Skin of body (tissue), 2 donors: ENCODE measurements around the gene GPS2. TPM values are rescaled to one million over a fixed set of nuclear protein-coding genes. Genes with fewer than 3 reads are reported as not detected.
"Not testable (repeated sequence)": the region's sequence is repeated elsewhere in the genome, so short reads cannot be mapped to it uniquely, and the experiment has no call there.

ENCODE experiments used
- DNase-seq: peaks from one replicate; lab custom pipeline; 2025; lab: John Stamatoyannopoulos, UW
- total RNA-seq: library from RNA; depleted of rRNA; stranded (reverse); fragments of >200 nt; gene quantifications from one replicate; pipeline ENCODE4 v1.2.3, GENCODE V29; 2014

Gene GPS2
- total RNA-seq, 1 donor from 2014 or later: 17.2 TPM

DNA sequence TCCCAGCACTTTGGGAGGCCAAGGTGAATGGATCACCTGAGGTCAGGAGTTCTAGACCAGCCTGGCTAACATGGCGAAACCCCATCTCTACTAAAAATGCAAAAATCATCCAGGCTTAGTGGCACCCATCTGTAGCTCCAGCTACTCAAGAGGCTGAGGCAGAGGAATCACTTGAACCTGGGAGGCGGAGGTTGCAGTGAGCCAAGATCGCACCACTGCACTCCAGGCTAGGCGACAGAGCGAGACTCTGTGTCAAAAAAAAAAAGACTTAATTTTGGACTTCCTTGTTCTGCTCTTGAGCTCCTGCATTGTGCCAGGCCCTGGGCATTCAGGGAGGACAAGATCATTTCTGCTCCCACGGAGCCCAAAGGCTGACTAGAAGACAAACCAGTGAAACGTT, 22.4 kb upstream of the GPS2 start:
- DNase-seq: not testable (repeated sequence)

DNA sequence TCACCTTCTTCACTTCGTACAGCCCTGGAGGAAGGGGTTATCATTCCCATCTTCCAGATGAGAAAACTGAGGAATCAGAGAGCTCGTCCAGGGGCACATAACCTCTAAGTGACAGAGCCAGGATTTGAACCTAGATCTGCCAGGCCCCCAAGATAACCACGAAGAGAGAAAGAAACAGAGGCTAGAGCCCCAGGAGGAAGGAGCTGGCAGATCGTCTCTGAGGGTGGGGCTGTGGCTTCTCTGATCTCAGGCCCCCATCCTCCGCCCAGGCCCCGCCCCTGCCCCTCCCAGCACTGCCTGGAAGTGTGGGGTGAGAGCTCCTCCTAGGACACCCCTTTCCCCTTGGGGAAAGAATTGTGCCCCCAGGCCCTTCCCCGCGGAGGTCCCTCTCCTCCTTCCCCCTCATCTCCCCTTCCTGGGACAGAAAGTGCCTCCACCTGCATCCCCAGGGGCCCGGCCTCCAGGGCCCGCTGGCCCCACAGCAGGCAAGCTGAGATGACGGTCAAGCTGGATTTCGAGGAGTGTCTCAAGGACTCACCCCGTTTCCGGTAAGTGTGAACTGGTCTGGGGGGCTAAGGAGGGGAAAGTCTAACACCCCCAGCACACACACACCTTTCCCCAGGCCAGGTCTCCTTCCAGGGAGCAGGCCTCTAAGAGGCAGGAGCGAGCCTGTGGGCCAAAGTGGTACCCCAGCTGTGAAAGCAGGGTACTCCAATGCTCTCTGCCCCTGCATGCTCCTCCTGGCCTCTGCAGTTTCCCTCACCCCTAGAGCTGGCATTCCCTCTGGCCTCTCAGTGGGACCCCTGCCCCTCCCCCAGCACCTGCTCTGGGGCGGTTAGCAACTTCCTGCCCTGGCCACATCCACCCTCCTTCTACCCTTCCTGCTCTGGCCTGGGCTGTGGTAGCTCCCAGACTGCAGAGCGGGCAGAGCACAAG, 21.3 kb upstream of the GPS2 start, which contains the start of gene ACAP1:
Gene ACAP1, plus strand, starts transcription at position 290 of the 936 bp plus-strand sequence. Its CDS starts 206 bp downstream, at position 496.
- DNase-seq: no peak

DNA sequence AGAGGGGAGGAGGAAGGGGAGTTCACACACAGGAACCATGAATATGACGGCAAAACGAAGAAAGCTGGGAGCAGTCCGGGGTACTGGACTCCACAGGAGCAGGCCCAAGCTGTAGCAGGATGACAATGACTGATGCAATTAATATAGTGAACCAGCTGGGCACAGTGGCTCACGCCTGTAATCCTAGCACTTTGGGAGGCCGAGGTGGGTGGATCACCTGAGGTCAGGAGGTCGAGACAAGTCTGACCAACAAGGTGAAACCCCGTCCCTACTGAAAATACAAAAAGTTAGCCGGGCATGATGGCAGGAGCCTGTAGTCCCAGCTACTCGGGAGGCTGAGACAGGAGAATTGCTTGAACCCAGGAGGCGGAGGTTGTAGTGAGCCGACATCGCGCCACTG, 20.6 kb upstream of the GPS2 start:
- not testable (repeated sequence) for DNase-seq

DNA sequence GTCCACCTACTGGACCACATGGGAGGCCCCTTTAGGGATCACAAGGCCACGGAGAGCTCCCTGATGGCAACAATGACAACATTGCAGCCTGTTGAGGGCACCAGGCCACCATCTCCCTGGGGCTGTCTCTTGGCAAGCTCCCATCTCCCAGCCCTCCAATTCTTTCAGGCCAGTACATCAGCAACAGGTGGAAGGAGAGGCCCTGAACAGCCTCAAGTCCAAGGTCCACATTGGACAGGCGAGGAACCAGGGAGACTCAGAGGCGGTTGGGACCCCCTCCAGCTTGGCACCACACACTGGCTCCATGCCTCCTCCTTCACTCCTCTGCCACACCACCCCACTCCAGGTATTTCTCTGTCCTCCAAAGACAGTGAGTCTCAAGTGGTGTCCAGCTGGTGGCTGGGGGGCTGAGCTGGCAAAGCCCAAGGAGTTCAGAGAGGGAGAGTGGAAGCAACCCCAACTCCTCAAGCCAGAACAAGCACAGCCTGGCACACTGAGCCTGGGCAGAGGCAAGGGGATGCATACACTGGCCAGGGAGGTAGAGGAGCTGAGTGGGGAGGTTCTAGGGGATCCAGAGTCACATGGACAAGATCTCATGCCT, 19.9 kb upstream of the GPS2 start:
- DNase-seq: no peak

DNA sequence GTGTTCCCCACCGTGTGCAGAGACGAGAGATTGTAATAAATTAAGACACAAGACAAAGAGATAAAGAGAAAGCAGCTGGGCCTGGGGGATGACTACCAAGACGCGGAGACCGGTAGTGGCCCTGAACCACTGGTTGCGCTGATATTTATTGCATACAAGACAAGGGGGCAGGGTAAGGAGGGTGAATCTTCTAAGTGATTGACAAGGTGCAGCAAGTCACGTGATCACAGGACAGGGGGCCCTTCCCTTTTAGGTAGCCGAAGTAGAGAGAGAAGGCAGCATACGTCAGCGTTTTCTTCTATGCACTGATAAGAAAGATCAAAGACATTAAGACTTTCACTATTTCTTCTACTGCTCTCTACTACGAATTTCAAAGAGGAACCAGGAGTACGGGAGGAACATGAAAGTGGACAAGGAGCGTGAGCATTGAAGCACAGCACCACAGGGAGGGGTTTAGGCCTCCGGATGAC, 17.5 kb upstream of the GPS2 start:
- not testable (repeated sequence) for DNase-seq

DNA sequence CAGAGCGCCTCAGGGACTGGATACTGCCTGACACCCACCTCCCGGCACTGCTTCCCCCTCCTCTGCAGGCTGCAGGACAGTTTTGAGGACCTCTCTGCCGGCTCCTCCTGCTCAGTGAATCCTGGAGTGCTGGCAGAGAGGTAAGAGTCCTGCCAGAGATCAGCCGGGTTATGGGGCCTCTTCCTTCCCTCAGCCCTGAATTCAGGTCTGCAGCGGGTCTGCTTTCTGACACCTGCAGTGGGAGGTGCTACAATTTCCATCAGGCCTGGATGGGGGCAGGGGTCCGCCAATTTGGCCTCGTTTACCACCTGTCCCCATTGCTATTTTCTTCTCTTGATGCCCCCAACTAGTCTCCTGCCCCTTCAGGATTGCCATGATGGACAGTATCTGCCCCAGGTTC, 17.0 kb upstream of the GPS2 start:
- no peak for DNase-seq

DNA sequence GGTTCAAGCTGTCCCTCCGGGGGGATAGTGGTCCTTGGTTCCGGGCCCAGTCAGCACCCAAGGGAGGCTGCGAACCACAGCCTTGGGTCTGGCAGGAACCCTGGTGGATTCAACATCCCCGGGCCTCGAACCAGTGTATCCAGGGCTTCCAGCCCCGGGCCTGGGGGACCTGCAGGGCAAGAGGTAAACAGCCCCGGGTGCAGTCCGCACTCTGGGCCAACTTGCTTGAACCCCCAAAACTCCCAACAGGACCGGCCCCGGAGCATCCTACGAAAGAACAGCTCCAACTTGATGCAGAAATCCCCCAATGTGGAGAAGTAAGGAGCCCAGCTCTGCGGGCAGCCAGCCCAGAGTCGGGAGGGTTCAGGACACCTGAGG, 15.5 kb upstream of the GPS2 start:
- DNase-seq: no peak

DNA sequence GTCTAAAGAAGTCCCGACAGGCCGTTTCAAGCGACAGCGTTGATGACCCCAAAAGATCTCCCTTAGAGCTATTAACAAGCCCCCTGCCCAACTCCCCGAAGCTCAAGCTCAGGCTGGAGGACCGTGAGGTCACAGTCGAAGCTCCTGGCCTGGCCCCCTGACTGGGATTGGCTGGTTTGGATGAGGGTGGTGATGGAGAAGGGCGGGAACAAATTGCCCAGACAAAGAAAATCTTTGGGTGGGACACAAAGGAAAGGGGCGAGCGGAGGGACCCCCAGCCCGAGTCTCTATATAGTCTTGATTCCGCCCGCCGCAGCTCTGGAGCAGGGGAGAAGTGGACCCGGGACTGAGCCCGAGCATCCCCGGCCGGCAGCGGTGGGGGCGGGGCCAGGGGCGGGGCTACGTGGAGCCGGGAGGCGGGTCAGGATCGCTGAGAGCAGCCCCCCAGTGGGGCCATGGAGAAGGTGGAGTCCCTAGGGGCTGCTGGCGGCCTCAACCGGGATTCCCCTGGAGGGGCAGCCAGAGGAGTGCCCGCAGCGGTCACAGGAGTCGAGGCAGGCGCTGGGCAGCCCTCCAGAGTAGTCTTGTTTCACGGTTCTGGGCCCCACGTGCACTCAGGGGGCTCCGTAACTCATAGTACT, 15.0 kb upstream of the GPS2 start:
- peak; percentile 93 for DNase-seq

DNA sequence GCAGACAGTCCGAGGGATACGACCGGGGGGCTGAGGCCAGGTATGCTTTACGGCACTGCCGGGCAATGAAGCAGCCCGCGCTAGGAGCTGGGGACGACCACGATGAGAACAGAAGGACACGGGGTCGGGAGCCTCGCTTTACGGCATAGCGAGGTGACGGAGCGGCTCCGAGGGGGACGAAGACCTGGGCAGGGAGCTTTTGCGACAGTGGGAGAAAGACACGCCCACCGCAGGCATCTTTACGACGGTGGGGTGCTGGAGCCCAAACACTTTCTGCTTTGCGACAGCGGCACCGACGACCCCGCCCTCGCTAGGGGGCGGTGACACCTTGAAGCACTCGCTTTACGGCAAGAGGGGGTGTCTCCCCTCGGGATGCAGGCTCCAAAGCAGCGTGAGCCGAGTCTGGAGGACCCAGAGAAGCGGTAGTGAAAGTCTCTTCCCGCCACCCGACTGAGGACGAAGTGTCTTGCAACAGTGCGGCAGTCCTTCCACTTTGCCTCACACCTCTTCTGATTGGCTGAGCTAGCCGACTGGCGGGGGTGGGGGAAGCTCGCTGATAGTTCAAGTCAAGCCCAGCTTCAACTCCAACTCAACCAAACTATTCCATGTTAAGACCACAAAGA, 14.3 kb upstream of the GPS2 start:
- DNase-seq: peak; percentile 98

DNA sequence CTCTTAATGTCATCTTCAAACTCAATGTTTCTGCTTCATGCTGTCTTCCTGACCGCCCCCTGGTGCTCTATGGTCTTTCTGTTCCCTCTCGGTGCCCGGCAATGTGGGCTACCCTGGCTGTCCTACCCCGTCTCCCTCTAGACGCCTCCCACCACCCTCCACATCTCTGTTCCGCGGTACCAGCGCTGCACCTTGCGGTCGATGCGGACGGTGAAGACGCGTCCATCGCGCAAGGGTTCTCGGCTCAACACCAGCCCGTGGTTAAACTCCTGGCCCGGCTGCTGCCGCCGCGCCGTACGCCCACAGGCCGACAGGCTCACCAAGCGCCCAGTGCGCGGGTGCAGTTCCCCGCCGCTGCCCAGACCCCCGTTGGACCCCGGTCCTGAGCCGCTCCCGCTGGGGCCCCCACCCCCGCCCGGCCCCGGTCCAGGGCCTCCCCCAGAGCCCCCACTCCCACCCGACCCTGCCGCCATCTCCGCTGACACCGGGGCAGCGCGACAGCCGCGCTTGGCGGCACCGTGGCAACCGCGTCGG, 13.7 kb upstream of the GPS2 start, which contains the start of gene NEURL4:
Gene NEURL4, minus strand, starts transcription at position 496 of the 534 bp plus-strand sequence. Its CDS starts 23 bp downstream, at position 473.
- no peak for DNase-seq

DNA sequence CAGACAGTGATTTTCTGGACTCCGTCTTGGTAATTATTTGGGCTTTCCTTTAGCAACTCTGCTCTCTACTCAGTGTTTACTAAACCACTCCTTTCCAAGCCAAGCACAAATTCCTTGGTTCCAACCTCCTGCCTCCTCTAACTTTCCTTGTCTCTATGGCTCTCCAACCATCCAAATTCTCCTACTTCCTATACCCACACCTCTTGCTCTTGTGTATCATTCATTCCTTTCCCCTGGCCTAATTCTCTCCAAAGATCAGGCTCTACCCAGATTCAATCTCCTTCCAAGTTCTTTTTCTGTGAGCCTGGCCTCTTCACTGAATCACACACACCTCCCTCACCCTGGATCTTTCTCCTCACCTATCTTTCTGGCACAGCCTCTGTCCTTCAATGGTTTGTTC, 12.8 kb upstream of the GPS2 start:
- DNase-seq: no peak

DNA sequence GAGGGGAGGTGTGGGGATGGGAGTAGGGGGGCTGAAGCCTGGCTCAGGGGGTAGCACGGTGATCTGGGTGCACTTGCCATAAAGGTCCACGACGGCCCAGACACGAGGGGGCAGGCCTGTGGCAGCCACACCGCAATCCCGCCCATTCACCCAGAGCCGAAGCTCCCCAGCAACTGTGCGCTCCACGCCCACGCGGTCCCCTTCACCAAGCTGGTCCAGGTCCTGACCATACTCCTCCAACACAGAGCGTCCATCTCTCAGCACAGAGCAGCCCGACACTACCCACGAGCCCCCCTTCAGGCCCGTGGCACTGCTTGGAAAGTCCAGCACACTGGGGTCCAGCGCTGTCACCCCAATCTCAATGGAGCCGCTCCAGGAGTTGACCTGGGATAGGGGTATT, 12.3 kb upstream of the GPS2 start:
- DNase-seq: no peak

DNA sequence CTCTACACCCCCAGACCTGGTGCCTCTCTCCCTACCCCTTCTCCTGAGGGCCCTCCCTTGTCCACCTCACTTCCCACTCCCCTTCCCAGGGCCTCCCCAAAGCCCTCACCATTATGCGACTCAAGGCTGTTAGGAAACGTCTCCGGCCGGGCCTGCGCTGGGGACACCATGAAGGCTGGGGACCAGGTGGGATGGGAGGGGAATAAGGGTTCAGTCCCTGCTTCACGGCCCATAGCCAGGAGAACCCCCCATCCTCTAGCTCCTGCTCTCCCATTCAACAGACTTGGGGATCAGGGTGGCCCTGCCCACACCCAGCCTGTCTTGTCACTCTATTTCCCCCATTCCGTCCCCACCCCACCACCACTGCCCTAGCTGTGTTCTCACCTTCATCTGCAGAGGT, 11.9 kb upstream of the GPS2 start:
- DNase-seq: no peak

DNA sequence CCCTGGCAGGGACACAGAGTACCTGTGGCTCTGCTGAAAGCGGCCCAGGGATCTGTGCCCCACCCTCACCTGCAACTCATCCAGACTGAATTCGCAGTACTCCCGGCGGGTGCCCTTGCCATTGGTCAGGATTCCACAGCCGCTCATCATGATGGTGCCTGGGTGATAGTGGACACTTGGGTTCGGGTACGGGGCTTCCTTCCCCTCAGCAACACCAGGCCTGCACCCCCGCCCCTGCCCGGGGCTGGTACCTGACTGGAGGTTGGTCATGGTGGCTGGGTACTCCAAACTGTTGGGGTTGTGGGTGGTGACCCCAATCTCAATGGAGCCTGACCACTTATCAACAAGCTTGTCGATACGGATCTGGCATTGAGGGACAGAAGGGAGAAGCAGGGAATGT, 11.0 kb upstream of the GPS2 start:
- no peak for DNase-seq

DNA sequence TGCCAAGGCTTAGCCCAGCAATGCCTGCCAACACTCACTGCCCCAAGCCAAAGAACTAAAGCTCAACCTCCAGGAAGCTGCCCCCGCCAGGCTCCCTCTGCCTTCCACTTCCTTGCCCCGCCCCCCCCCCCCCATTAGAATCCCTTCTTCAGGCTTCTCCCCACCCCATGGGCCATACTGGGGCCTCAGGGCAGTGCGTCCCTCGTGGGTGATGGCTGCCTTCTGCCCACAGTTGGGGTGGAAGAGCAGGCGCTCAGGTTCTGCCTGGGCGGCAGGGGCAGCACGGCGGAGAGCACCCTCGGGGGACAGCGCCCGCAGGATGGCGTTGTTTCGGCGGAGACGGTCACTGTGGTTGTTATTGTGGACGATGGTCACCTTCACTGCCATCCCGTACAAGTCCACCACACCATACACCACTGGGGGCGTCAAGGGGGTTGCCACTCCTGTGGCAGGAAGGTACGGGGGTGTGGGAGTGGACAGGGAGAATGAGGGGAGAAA, 9.9 kb upstream of the GPS2 start:
- DNase-seq: no peak

DNA sequence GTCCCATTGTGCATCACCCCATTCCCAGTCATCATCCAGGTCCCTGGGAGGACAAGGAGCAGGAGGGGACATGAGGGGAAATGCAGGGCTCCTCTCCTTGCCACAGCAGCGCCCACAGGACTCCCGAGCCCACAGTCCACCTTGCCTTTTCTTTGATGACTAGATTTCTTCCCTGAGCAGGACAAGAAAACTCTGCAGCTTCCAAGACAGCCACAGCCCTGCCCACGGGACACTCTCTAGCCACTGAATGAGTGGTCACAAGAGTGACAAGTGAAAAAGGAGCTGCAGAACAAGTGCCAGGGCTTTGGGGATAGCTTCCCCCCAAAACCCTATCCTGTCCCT, 9.2 kb upstream of the GPS2 start:
- DNase-seq: no peak

DNA sequence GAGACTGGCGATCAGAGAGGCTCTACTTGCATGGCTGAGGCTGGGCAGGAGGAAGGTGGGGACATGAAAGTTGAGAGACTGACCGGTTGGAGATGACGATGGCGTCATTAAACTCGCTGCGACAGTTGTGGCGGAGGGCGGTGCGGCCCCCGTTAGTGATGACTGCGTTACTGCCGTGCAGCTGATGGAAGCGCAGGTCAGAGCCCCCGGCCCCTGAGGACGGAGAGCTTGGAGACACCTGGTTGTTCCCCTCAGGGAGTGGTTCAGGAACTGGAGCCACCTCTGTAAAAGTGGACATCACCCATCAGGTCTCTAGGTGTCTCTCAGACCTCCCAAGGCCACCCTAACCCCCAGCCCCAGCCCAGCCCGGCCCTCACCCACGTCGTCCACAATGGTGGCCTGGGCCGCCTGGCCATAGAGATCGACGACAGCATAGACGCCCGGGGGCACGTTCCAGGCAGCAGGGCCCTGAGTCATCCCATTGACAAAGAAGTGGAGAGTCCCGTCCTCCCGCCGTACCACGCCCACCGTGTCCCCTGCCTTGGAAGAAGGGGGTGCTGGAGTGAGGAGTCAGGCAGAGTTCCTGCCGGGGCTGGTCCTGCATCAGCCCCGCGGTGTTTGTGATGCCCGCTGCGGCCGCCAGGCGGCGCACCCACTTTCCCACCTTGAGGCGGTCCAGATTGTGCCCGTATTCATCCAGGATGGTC, 8.7 kb upstream of the GPS2 start:
- no peak for DNase-seq

DNA sequence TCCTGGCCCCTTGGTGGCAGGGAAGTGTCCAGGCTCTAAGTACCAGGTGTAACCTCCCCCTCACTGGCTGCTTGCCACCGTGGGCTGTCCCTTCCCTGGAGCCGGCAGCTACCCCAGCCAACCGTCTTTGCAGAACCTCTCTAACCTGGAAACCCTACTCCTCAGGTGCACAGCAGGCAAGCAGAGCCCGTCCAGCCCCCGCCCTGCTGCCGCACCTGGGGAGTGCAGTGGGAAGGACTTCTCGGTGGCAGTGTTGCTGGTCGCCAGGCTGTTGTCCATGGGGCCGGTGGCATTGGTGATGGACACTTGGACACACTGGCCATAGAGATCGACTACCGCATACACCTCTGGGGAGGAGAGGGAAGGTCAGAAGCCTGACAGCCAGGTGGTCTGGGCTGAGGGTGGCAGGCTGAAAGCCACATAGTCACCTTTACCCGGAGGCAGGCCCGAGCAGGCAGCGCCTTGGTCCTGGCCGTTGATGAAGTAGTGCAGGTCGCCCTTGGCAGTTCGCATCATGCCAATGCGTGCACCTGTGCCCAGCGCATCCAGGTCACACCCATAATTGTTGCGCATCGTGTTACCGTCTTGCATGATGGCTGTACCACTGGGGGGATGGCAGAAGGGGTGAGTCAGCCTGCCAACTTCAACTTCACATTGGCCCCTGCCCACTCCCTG, 7.5 kb upstream of the GPS2 start:
- DNase-seq: no peak

DNA sequence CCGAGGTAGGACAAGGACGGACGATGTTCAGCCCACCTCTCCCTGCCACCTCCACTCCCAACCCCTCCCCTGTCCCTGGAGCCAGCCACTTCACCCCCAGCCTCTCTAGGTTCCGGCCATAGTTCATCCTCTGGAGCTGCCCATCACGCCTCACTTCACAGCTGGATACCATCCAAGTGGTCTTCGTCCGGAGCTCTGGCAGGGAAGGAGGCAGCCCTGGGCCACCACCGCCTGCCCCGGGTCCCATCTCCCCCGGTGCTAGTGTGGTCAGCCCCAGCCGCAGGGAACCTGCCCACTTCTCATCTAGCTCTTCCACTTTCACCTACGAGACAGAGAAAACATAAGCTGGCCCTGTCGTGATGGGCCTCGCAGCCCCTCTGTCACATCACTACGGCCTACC, 6.3 kb upstream of the GPS2 start:
- DNase-seq: no peak
